H1 (cell line): ENCODE data around the gene OSMR. TPM values are rescaled to one million over a fixed set of nuclear protein-coding genes. Genes with fewer than 3 reads are reported as not detected.

Source experiments
- CTCF ChIA-PET: fragments of 300-600 bp; sonication (Branson Sonifier 250); formaldehyde crosslinking; loops from one replicate; lab custom pipeline; 2021; ENCODE audit not compliant: partially characterized antibody; lab: Charles Lee
- POLR2A ChIA-PET: fragments of 300-600 bp; sonication (Branson Sonifier 250); formaldehyde crosslinking; loops from one replicate; lab custom pipeline; 2021; ENCODE audit warnings: inconsistent platforms; ENCODE audit not compliant: partially characterized antibody; lab: Charles Lee
- DNase-seq, 2 experiments: peaks; one replicate each; pipeline versions ENCODE4 v3.0.0 to v3.0.0-alpha.2; 2010 to 2022; ENCODE audit warnings: low spot score in 2 of 2, low read depth in 1 of 2, mixed read lengths in 1 of 2
- FAIRE-seq: peaks from 2 replicates; lab custom pipeline; 2011; peaks lifted over from hg19 to GRCh38; lab: Jason Lieb, UNC
- H2AFZ ChIP-seq: 2 replicates; pipeline ENCODE4 v1.8.1; 2012; ENCODE audit warnings: low read length, inconsistent platforms
- H2AK5ac ChIP-seq: 2 replicates; pipeline ENCODE4 v1.6.1; 2013; ENCODE audit warnings: low read depth, low read length
- H2BK120ac ChIP-seq: replicated peaks from 2 replicates; pipeline ENCODE3; 2013; ENCODE audit warnings: low read depth, low read length, inconsistent platforms
- H2BK12ac ChIP-seq: 2 replicates; pipeline ENCODE4 v1.6.1; 2013; ENCODE audit warnings: low read depth, low read length
- H2BK15ac ChIP-seq: 2 replicates; pipeline ENCODE4 v1.6.1; 2013; ENCODE audit warnings: low read length
- H2BK20ac ChIP-seq: 2 replicates; pipeline ENCODE4 v1.6.1; 2013; ENCODE audit warnings: low read length
- H2BK5ac ChIP-seq: 2 replicates; pipeline ENCODE4 v1.6.1; 2013; ENCODE audit warnings: low read depth, low read length
- H3K14ac ChIP-seq: 2 replicates; pipeline ENCODE4 v1.6.1; 2013; ENCODE audit warnings: inconsistent platforms; ENCODE audit not compliant: insufficient read length
- H3K18ac ChIP-seq: 2 replicates; pipeline ENCODE4 v1.6.1; 2013; ENCODE audit warnings: low read length; ENCODE audit errors: extremely low read depth
- H3K23ac ChIP-seq: 2 replicates; pipeline ENCODE4 v1.6.1; 2013; ENCODE audit warnings: inconsistent platforms; ENCODE audit not compliant: insufficient read length
- H3K23me2 ChIP-seq: 2 replicates; pipeline ENCODE4 v1.6.1; 2013; ENCODE audit warnings: low read depth, low read length
- H3K27ac ChIP-seq: 2 replicates; pipeline ENCODE4 v1.6.1; 2011; ENCODE audit warnings: low read depth, low read length, inconsistent platforms
- H3K27me3 ChIP-seq, 4 experiments: replicated peaks in 1 of 4; 1 replicate in 1 of 4; 2 replicates in 3 of 4; pipeline versions ENCODE4 v1.6.1 to v1.8.1; 2011 to 2013; ENCODE audit warnings: low read length in 3 of 4, mild to moderate bottlenecking in 3 of 4, inconsistent platforms in 2 of 4, mixed read lengths in 2 of 4, moderate library complexity in 1 of 4; ENCODE audit not compliant: control insufficient read depth in 3 of 4, insufficient read depth in 3 of 4; ENCODE audit errors: extremely low read depth in 1 of 4
- H3K36me3 ChIP-seq, 4 experiments: 2 replicates each; pipeline versions ENCODE4 v1.6.1 to v1.8.1; 2011 to 2013; ENCODE audit warnings: mild to moderate bottlenecking in 4 of 4, low read length in 3 of 4, moderate library complexity in 2 of 4, control low read depth in 1 of 4, inconsistent platforms in 1 of 4; ENCODE audit not compliant: insufficient read depth in 4 of 4, control insufficient read depth in 2 of 4
- H3K4ac ChIP-seq: replicated peaks from 2 replicates; pipeline ENCODE3; 2013; ENCODE audit warnings: low read length, low read depth, mixed read lengths, inconsistent platforms; ENCODE audit not compliant: insufficient read length
- H3K4me1 ChIP-seq, 4 experiments: replicated peaks in 1 of 4; 1 replicate in 1 of 4; 2 replicates in 3 of 4; pipeline versions ENCODE4 v1.6.1 to v1.8.1; 2011 to 2013; ENCODE audit warnings: low read length in 3 of 4, inconsistent platforms in 2 of 4, mixed read lengths in 1 of 4; ENCODE audit not compliant: insufficient read depth in 4 of 4, control insufficient read depth in 3 of 4
- H3K4me2 ChIP-seq, 2 experiments: 2 replicates each; pipeline versions ENCODE4 v1.6.1 to v1.8.1; 2011 to 2013; ENCODE audit warnings: low read depth in 2 of 2, low read length in 2 of 2, control low read depth in 1 of 2, inconsistent platforms in 1 of 2, mild to moderate bottlenecking in 1 of 2; ENCODE audit not compliant: insufficient read depth in 1 of 2
- H3K4me3 ChIP-seq, 4 experiments: fragments of 200-600, 300-600 bp in 1 of 4; sonication (generic), shearing (Covaris generic), sonication (Bioruptor Twin) in 1 of 4; 2 replicates each; pipeline versions ENCODE4 v1.5.1 to v1.8.1; 2011 to 2016; ENCODE audit warnings: low read length in 4 of 4, low read depth in 3 of 4, control low read depth in 2 of 4, inconsistent platforms in 2 of 4, mild to moderate bottlenecking in 2 of 4, mixed read lengths in 1 of 4, moderate library complexity in 1 of 4; ENCODE audit not compliant: insufficient read depth in 2 of 4; ENCODE audit errors: extremely low read depth in 1 of 4
- H3K56ac ChIP-seq: replicated peaks from 2 replicates; pipeline ENCODE3; 2013; ENCODE audit warnings: low read depth, mild to moderate bottlenecking, mixed read lengths, low read length, inconsistent platforms; ENCODE audit not compliant: insufficient read length
- H3K79me1 ChIP-seq: 2 replicates; pipeline ENCODE4 v1.6.1; 2013; ENCODE audit warnings: low read depth, low read length, control low read depth
- H3K79me2 ChIP-seq, 2 experiments: 2 replicates each; pipeline versions ENCODE4 v1.6.1 to v1.8.1; 2012 to 2013; ENCODE audit warnings: low read length in 2 of 2, mild to moderate bottlenecking in 2 of 2, inconsistent platforms in 1 of 2; ENCODE audit not compliant: insufficient read depth in 2 of 2, control insufficient read depth in 1 of 2
- H3K9ac ChIP-seq, 4 experiments: replicated peaks in 1 of 4; 1 replicate in 1 of 4; 2 replicates in 3 of 4; pipeline versions ENCODE4 v1.6.1 to v1.8.1; 2011 to 2013; ENCODE audit warnings: low read depth in 3 of 4, low read length in 3 of 4, control low read depth in 2 of 4, mild to moderate bottlenecking in 2 of 4, moderate library complexity in 2 of 4, inconsistent platforms in 1 of 4; ENCODE audit errors: extremely low read depth in 1 of 4
- H3K9me3 ChIP-seq, 2 experiments: 2 replicates each; pipeline versions ENCODE4 v1.6.1 to v1.8.1; 2012 to 2013; ENCODE audit warnings: mild to moderate bottlenecking in 2 of 2, moderate library complexity in 2 of 2, control low read depth in 1 of 2, inconsistent platforms in 1 of 2, low read depth in 1 of 2, low read length in 1 of 2, mixed read lengths in 1 of 2; ENCODE audit not compliant: insufficient read depth in 2 of 2
- H4K20me1 ChIP-seq, 2 experiments: replicated peaks in 1 of 2; 2 replicates each; pipeline versions ENCODE3 to v1.8.1; 2011 to 2013; ENCODE audit warnings: inconsistent platforms in 2 of 2, low read length in 2 of 2, mild to moderate bottlenecking in 1 of 2; ENCODE audit not compliant: insufficient read depth in 2 of 2, control insufficient read depth in 1 of 2
- H4K5ac ChIP-seq: 2 replicates; pipeline ENCODE4 v1.6.1; 2013; ENCODE audit warnings: low read length, low read depth, mixed read lengths, inconsistent platforms; ENCODE audit not compliant: insufficient read length
- H4K8ac ChIP-seq: 2 replicates; pipeline ENCODE4 v1.8.0; 2013; ENCODE audit warnings: mild to moderate bottlenecking, moderate library complexity, low read length, inconsistent platforms; ENCODE audit not compliant: insufficient read depth; ENCODE audit errors: extremely low read depth
- H4K91ac ChIP-seq: replicated peaks from 2 replicates; pipeline ENCODE3; 2013; ENCODE audit warnings: low read length, mixed read lengths, inconsistent platforms; ENCODE audit not compliant: insufficient read length
- CTBP2 ChIP-seq: IDR thresholded peaks from 2 replicates; pipeline ENCODE4 v1.7.0; 2011; ENCODE audit warnings: borderline replicate concordance, mild to moderate bottlenecking, moderate library complexity, mixed read lengths, low read length; ENCODE audit not compliant: insufficient read depth, insufficient read length
- HDAC6 ChIP-seq: IDR thresholded peaks from one replicate; pipeline ENCODE4 v1.7.1; 2012; ENCODE audit warnings: low read depth, mild to moderate bottlenecking, inconsistent platforms, low read length, moderate library complexity
- RXRA ChIP-seq: IDR thresholded peaks from 2 replicates; pipeline ENCODE4 v1.6.1; 2011; ENCODE audit warnings: low read depth, mild to moderate bottlenecking, low read length, moderate library complexity; ENCODE audit not compliant: insufficient read depth
- ZNF274 ChIP-seq: IDR thresholded peaks from 2 replicates; pipeline ENCODE4 v1.7.0; 2012; ENCODE audit warnings: low read length, borderline replicate concordance; ENCODE audit errors: extremely low read depth
- WGBS, 2 experiments: shearing (Covaris generic) in 1 of 2; methylation state at CpG; one replicate each; pipeline versions ENCODE4 v1.1.6 to v1.1.7; 2013 to 2015; ENCODE audit warnings: low lambda C conversion rate in 2 of 2, mixed read lengths in 2 of 2, inconsistent platforms in 1 of 2, low coverage in 1 of 2, missing lambda C conversion rate in 1 of 2; ENCODE audit not compliant: insufficient replicate concordance in 2 of 2, insufficient coverage in 1 of 2, insufficient read length in 1 of 2; ENCODE audit errors: extremely low coverage in 1 of 2, missing lambda C conversion rate in 1 of 2; 5-methylcytosine and 5-hydroxymethylcytosine counted together
- polyA plus RNA-seq, 7 experiments: library from polyadenylated mRNA; depleted of rRNA in 3 of 7; stranded (reverse) in 5 of 7; unstranded in 2 of 7; fragments of >200 nt in 5 of 7; fragments of 200-250 nt in 2 of 7; gene quantifications; 1 replicate in 5 of 7; 2 replicates in 1 of 7; 4 replicates in 1 of 7; pipeline versions ENCODE4 v1.2.1 to v1.2.3, GENCODE V29; 2011 to 2013; ENCODE audit warnings: missing spikeins in 2 of 7, mixed read lengths in 2 of 7
- total RNA-seq: library from RNA; stranded (reverse); fragmentation: NEBNext Ultra II Directional; extraction: Animal tissue kit (Norgen Biotek cat#: 25700); gene quantifications from 2 replicates; pipeline ENCODE4 v1.2.1, GENCODE V29; 2021

Gene OSMR
- total and polyA plus RNA-seq, 2 of the 8 experiments (the other 6 are each of a cell fraction or from before 2014, with no cell fraction given) = 2.3 to 2.6 TPM

DNA sequence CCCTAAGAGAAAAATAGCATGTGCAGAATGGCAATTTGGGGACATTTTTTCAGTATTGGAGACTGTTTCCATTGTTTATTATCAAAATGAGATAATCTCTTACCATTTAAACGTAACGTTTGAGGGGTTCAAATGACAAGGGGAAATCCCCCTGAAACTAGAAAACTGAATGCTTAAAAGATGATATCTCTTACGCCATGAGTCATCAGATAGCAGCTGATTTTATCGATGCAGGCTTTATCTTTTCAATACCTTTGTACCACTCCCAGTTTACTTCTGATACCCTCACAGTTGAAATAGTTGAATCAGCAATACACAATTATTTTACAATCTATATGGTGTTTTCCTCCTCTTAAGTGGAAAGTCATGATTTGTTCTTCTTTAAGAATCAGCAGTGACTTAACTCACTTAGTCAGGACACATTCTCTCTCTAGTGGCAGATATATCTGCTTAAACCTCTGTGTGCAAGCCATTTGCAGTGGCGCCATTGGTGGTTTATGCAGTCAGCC lies 29.2 kb downstream of the OSMR start:
- Histone ChIP-seq H3K4ac (no peak overlapping the region), H2BK120ac (no peak overlapping the region), H3K23ac (no peak overlapping the region), H3K18ac (no peak overlapping the region), H3K79me2 (no peaks in the 10 kb centered on the region), H4K5ac (no peak overlapping the region), H3K9ac (no peak overlapping the region), H3K14ac (no peak overlapping the region), H4K20me1 (no peaks in the 10 kb centered on the region), H3K4me2 (no peak overlapping the region), H3K56ac (no peak overlapping the region), H3K79me1 (no peaks in the 10 kb centered on the region; the same call in 1 of the 2 replicates), H3K4me1 (peaks cover 0 to 5% (median 3%) of the 10 kb centered on the region in 4 experiments; a peak in 2 of 7 replicates), H2BK5ac (no peak overlapping the region), H3K9me3 (no peaks in the 10 kb centered on the region), H2AFZ (no peak overlapping the region), H2AK5ac (no peak overlapping the region), H3K23me2 (no peaks in the 10 kb centered on the region), H2BK12ac (no peak overlapping the region), H3K4me3 (no peak overlapping the region), H3K27me3 (no peaks in the 10 kb centered on the region), H2BK20ac (no peak overlapping the region), H3K27ac (no peak overlapping the region), H3K36me3 (no peaks in the 10 kb centered on the region), H4K91ac (no peak overlapping the region), H2BK15ac (no peak overlapping the region), H4K8ac (no peak overlapping the region)
- POLR2A ChIA-PET = no interaction called here
- no peak for DNase-seq
- no peak for FAIRE-seq
- CTCF ChIA-PET = no interaction called here
- 88% methylated on average over 5 of the region's 5 CpGs; no CpG with 5 or more reads in 1 of the 2 experiments for WGBS, 2 experiments
- no peak for TF ChIP-seq HDAC6
- TF ChIP-seq ZNF274 = no peak
- TF ChIP-seq CTBP2 = no peak
- TF ChIP-seq RXRA = no peak
